Testis (tissue), 3 donors: ENCODE results near the gene GRIN3B. TPM values are rescaled to one million over a fixed set of nuclear protein-coding genes. Genes with fewer than 3 reads are reported as not detected.

Experiments used
- DNase-seq: peaks from one replicate; pipeline ENCODE4 v3.0.0-alpha.2; 2019
- H3K27ac ChIP-seq, 2 donors: fragments of 200-600 bp; sonication (generic); one replicate each; pipeline ENCODE4 v1.5.1; 2019
- H3K27me3 ChIP-seq: fragments of 200-600 bp; sonication (generic); one replicate; pipeline ENCODE4 v1.5.1; 2019
- H3K36me3 ChIP-seq: fragments of 200-600 bp; sonication (generic); one replicate; pipeline ENCODE4 v1.5.1; 2017; ENCODE audit warnings: low read depth; ENCODE audit errors: missing control alignments
- H3K4me1 ChIP-seq: fragments of 200-600 bp; sonication (generic); one replicate; pipeline ENCODE4 v1.5.1; 2019
- H3K4me3 ChIP-seq, 2 donors: fragments of 200-600 bp; sonication (generic); one replicate each; pipeline ENCODE4 v1.5.1; 2017 to 2019
- H3K9me3 ChIP-seq: fragments of 200-600 bp; sonication (generic); one replicate; pipeline ENCODE4 v1.5.1; 2017
- POLR2A ChIP-seq: fragments of 450-650 bp; IDR thresholded peaks from one replicate; pipeline ENCODE4 v1.6.1; 2017; ENCODE audit warnings: antibody characterized with exemption, mild to moderate bottlenecking, moderate library complexity
- WGBS, 2 donors: methylation state at CpG; one replicate each; pipeline ENCODE4 v1.1.5; 2018; 5-methylcytosine and 5-hydroxymethylcytosine counted together
- intact Hi-C: fragments of 100-400 bp; cut with DNase I; formaldehyde crosslinking; loops from one replicate; pipeline ENCODE4 v1.15.1; 2023; ENCODE audit warnings: low total_unique reads
- polyA plus RNA-seq: library from polyadenylated mRNA; stranded (reverse); fragments of 350-450 nt; fragmentation: Illumina TruSeq; extraction: RNeasy Lipid Tissue Mini Kit (QIAGEN cat#74804); gene quantifications from one replicate; pipeline ENCODE4 v1.2.3, GENCODE V29; 2014; ENCODE audit warnings: low read depth, low replicate concordance; ENCODE audit not compliant: insufficient read depth
- total RNA-seq, 2 donors: library from RNA; depleted of rRNA; stranded (reverse); fragments of >200 nt; gene quantifications; one replicate each; pipeline ENCODE4 v1.2.3, GENCODE V29; 2016
- TF ChIP-seq, protein P1 (sequence below), 3 experiments: fragments of 450-650 bp in 2 of 3; fragments of 200-600 bp in 1 of 3; sonication (generic) in 1 of 3; IDR thresholded peaks; one replicate each; pipeline ENCODE4 v1.5.1; 2016 to 2019; ENCODE audit warnings: antibody characterized with exemption in 3 of 3, mild to moderate bottlenecking in 2 of 3, moderate library complexity in 1 of 3

Gene GRIN3B
- total and polyA plus RNA-seq, 3 donors from 2014 or later: 1.1 to 2.4 (median 1.3) TPM

DNA sequence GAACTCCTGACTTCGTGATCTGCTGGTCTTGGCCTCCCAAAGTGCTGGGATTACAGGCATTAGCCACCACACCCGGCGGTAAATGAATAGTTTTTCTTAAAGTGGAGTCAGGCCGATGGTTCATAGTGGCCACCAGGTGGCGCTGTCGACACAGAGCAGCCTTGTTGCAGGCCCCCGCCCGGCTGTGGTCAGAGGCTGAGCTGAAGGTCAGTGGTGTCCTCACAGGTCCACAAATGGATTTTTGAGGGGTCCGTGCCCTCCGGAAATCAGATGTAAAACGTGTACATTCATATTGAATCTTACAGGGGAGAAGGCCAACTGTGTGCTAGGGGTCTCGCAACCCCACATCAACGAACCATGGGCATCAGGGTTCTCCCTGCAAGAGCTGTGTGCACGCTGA, 29.5 kb upstream of the GRIN3B start:
- no peaks in the 10 kb centered on the region for H3K4me1 ChIP-seq
- H3K27me3 ChIP-seq: no peaks in the 10 kb centered on the region
- intact Hi-C loops: no loop called here
- no peaks in the 10 kb centered on the region for H3K9me3 ChIP-seq
- 97 to 98% methylated on average over 10 to 14 of the region's 14 CpGs for WGBS, 2 donors
- no peak overlapping the region for H3K27ac ChIP-seq
- no peak overlapping the region for H3K4me3 ChIP-seq
- H3K36me3 ChIP-seq: no peaks in the 10 kb centered on the region
- no peak for TF ChIP-seq POLR2A
- TF ChIP-seq, protein P1, sequence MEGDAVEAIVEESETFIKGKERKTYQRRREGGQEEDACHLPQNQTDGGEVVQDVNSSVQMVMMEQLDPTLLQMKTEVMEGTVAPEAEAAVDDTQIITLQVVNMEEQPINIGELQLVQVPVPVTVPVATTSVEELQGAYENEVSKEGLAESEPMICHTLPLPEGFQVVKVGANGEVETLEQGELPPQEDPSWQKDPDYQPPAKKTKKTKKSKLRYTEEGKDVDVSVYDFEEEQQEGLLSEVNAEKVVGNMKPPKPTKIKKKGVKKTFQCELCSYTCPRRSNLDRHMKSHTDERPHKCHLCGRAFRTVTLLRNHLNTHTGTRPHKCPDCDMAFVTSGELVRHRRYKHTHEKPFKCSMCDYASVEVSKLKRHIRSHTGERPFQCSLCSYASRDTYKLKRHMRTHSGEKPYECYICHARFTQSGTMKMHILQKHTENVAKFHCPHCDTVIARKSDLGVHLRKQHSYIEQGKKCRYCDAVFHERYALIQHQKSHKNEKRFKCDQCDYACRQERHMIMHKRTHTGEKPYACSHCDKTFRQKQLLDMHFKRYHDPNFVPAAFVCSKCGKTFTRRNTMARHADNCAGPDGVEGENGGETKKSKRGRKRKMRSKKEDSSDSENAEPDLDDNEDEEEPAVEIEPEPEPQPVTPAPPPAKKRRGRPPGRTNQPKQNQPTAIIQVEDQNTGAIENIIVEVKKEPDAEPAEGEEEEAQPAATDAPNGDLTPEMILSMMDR (IDR thresholded peaks at IDR 0.05): peak; percentile 25 to 64 (median 53)
- DNase-seq: no peak

DNA sequence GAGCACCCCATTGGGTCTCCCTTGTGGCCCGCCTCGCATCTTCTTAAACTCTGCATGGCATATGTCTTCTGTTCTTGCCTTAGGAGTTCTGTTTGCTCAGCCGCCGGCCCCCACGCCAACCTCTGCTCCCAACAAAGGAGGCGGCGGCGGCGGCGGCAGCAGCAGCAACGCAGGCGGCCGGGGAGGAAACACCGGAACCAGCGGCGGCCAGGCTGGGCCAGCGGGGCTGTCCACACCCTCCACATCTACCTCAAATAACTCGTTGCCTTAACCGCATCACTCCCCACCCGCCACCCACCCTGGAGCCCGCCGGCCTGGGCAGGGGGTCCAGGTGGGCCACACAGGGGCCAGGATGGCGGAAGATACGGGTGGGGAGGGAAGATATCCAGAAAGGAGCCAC, 28.4 kb upstream of the GRIN3B start:
- 93 to 97% methylated on average over 9 to 24 of the region's 24 CpGs for WGBS, 2 donors

DNA sequence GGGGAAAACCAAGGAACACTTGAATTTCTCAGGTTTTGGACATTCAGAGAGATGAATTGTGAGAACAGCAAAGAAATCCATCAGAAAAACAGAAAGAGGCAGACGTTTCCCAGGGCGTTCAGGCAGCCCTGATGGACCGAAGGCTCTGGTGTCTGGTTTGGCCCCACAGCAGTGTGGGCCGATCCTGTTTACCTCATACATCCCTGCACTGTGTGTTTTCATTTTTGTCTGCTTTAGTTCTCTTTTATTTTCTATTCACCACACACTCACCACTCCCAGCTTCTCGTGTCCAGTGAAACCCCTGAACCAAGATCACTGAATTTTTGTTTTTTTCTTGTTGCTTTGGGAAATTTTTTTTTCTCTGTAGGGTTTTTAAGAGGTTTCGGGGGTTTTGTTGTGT, 27.9 kb upstream of the GRIN3B start:
- no peak for DNase-seq
- Histone ChIP-seq H3K27ac (no peak overlapping the region), H3K27me3 (no peaks in the 10 kb centered on the region), H3K9me3 (no peaks in the 10 kb centered on the region), H3K4me3 (no peak overlapping the region), H3K36me3 (no peaks in the 10 kb centered on the region), H3K4me1 (no peaks in the 10 kb centered on the region)
- 91 to 96% methylated on average over 6 of the region's 6 CpGs for WGBS, 2 donors
- intact Hi-C loops: no loop called here
- TF ChIP-seq, protein P1 (IDR thresholded peaks at IDR 0.05): no peak
- TF ChIP-seq POLR2A: no peak

More for the DNA sequence above, 28.4 kb upstream of the GRIN3B start:
- Histone ChIP-seq H3K4me3 (no peak overlapping the region), H3K27ac (no peak overlapping the region), H3K36me3 (no peaks in the 10 kb centered on the region), H3K4me1 (no peaks in the 10 kb centered on the region), H3K9me3 (no peaks in the 10 kb centered on the region), H3K27me3 (no peaks in the 10 kb centered on the region)
- intact Hi-C loops: no loop called here
- no peak for DNase-seq
- TF ChIP-seq, protein P1 (IDR thresholded peaks at IDR 0.05): no peak
- no peak for TF ChIP-seq POLR2A

DNA sequence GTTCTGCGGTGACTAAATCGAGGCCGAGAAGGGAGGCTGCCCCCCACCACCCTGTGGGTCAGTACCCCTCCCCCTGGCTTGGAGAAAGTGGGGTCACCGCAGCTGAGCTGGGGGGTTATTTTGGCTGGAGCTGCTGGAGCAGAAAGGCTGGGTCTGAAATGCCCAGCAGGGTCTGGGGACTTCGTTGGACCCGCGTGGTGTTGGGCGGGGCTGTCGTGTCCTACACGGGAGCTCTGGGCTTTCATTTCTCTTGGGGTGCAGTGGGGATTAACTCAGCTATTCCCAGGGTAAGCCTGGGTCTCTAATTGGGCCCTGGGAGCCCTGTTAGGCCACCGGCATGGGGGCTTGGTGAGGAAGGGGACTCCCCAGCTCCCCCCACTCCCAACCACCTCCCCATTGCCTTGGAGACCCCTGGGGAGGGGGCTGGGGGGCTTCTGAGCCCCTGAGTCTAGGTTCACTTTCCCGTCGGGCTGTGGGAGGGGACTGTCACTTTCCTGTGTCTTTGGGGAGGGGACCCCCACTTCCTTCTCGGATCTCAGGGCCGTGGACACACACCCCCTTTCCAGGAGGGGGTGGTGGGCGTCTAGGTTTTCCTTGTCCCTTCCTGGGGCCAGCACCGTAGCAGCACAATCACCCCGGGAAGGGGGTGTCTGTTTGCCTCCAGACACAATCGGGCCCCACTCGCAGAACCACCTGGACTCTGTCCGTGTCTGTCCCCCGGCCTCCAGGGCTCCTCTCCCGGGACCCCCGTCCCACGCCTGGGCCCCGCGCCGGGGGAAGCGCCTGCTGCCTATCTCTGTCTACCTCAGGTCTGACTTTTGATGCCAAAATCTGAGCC, 26.3 kb upstream of the GRIN3B start:
- H3K27ac ChIP-seq: no peak overlapping the region
- H3K9me3 ChIP-seq: no peaks in the 10 kb centered on the region
- no peak overlapping the region for H3K4me3 ChIP-seq
- 83 to 94% methylated on average over 18 to 29 of the region's 29 CpGs for WGBS, 2 donors
- DNase-seq: no peak
- H3K36me3 ChIP-seq: no peaks in the 10 kb centered on the region
- intact Hi-C loops: no loop called here
- TF ChIP-seq, protein P1 (IDR thresholded peaks at IDR 0.05): no peak
- no peak for TF ChIP-seq POLR2A
- no peaks in the 10 kb centered on the region for H3K4me1 ChIP-seq
- H3K27me3 ChIP-seq: no peaks in the 10 kb centered on the region
